HepG2 (cell line): ENCODE data around the gene VAV2. TPM values are rescaled to one million over a fixed set of nuclear protein-coding genes. Genes with fewer than 3 reads are reported as not detected.

ENCODE experiments used
- CBX5 ChIP-seq: sonication (generic); formaldehyde crosslinking; IDR thresholded peaks from 2 replicates; pipeline ENCODE4 v1.4.0; 2020; ENCODE audit warnings: missing genetic modification reagents, borderline replicate concordance
- DNMT3B ChIP-seq: conservative IDR thresholded peaks from 2 replicates; pipeline ENCODE4 v1.6.1; 2016; ENCODE audit warnings: missing biosample characterization, control low read depth
- FOXC1 ChIP-seq: sonication (generic); formaldehyde crosslinking; IDR thresholded peaks from 2 replicates; pipeline ENCODE4 v1.8.0; 2022; ENCODE audit warnings: mild to moderate bottlenecking, missing genetic modification reagents, borderline replicate concordance
- FOXM1 ChIP-seq: sonication (generic); formaldehyde crosslinking; IDR thresholded peaks from 2 replicates; pipeline ENCODE4 v1.5.0; 2020; ENCODE audit warnings: missing genetic modification reagents
- GLI4 ChIP-seq: sonication (generic); formaldehyde crosslinking; IDR thresholded peaks from 2 replicates; pipeline ENCODE4 v1.5.1; 2020; ENCODE audit warnings: missing genetic modification reagents, mild to moderate bottlenecking, moderate library complexity, borderline replicate concordance
- IKZF4 ChIP-seq: sonication (generic); formaldehyde crosslinking; IDR thresholded peaks from 2 replicates; pipeline ENCODE4 v1.5.1; 2020; ENCODE audit warnings: borderline replicate concordance, mild to moderate bottlenecking, low read depth, missing genetic modification reagents; ENCODE audit errors: not compliant biosample characterization
- KLF16 ChIP-seq, 2 experiments: sonication (generic) in 1 of 2; formaldehyde crosslinking in 1 of 2; IDR thresholded peaks; 2 replicates each; pipeline versions ENCODE4 v1.6.1 to v1.8.0; 2016 to 2023; ENCODE audit warnings: missing genetic modification reagents in 2 of 2, missing compliant biosample characterization in 1 of 2
- MEF2D ChIP-seq: sonication (generic); formaldehyde crosslinking; IDR thresholded peaks from 2 replicates; pipeline ENCODE4 v1.5.1; 2020; ENCODE audit warnings: mild to moderate bottlenecking, missing genetic modification reagents
- NFKBIZ ChIP-seq: IDR thresholded peaks from 2 replicates; pipeline ENCODE4 v1.6.1; 2018; ENCODE audit warnings: missing genetic modification reagents, missing compliant biosample characterization
- PPARG ChIP-seq: conservative IDR thresholded peaks from 2 replicates; pipeline ENCODE4 v1.6.1; 2016; ENCODE audit warnings: missing biosample characterization, missing genetic modification reagents
- RAD51 ChIP-seq: fragments of 450-650 bp; IDR thresholded peaks from 2 replicates; pipeline ENCODE4 v1.6.1; 2016; ENCODE audit warnings: borderline replicate concordance
- SALL1 ChIP-seq: sonication (generic); formaldehyde crosslinking; IDR thresholded peaks from 2 replicates; pipeline ENCODE4 v1.8.0; 2022; ENCODE audit warnings: mild to moderate bottlenecking, missing genetic modification reagents
- SKI ChIP-seq: fragments of 450-650 bp; IDR thresholded peaks from one replicate; pipeline ENCODE4 v1.6.1; 2018; ENCODE audit warnings: mild to moderate bottlenecking; ENCODE audit not compliant: partially characterized antibody
- SMAD9 ChIP-seq: sonication (generic); formaldehyde crosslinking; IDR thresholded peaks from 2 replicates; pipeline ENCODE4 v1.5.1; 2020; ENCODE audit warnings: mild to moderate bottlenecking, missing genetic modification reagents
- SP1 ChIP-seq, 2 experiments: fragments of 450-650 bp in 1 of 2; sonication (generic) in 1 of 2; formaldehyde crosslinking in 1 of 2; IDR thresholded peaks; 2 replicates each; pipeline versions ENCODE4 v1.4.0 to v1.6.1; 2016 to 2020; ENCODE audit warnings: missing genetic modification reagents in 1 of 2
- TEAD3 ChIP-seq: optimal IDR thresholded peaks from 2 replicates; pipeline ENCODE3; 2016; ENCODE audit warnings: borderline replicate concordance
- ZBTB38 ChIP-seq: sonication (generic); formaldehyde crosslinking; IDR thresholded peaks from 2 replicates; pipeline ENCODE4 v1.5.1; 2020; ENCODE audit warnings: mild to moderate bottlenecking, missing genetic modification reagents
- ZBTB43 ChIP-seq: sonication (generic); formaldehyde crosslinking; conservative IDR thresholded peaks from 2 replicates; pipeline ENCODE4 v1.4.0; 2020; ENCODE audit warnings: missing genetic modification reagents
- ZC3H13 ChIP-seq: sonication (generic); formaldehyde crosslinking; IDR thresholded peaks from 2 replicates; pipeline ENCODE4 v1.8.1; 2023; ENCODE audit warnings: mild to moderate bottlenecking, missing genetic modification reagents, moderate library complexity
- ZFP82 ChIP-seq: sonication (generic); formaldehyde crosslinking; IDR thresholded peaks from 2 replicates; pipeline ENCODE4 v1.5.1; 2020; ENCODE audit warnings: mild to moderate bottlenecking, missing genetic modification reagents, borderline replicate concordance
- ZNF251 ChIP-seq: sonication (generic); formaldehyde crosslinking; IDR thresholded peaks from 2 replicates; pipeline ENCODE4 v1.9.0; 2021; ENCODE audit warnings: mild to moderate bottlenecking, missing genetic modification reagents
- ZNF501 ChIP-seq: sonication (generic); formaldehyde crosslinking; IDR thresholded peaks from 2 replicates; pipeline ENCODE4 v1.5.1; 2020; ENCODE audit warnings: mild to moderate bottlenecking, moderate library complexity, missing genetic modification reagents
- ZSCAN20 ChIP-seq: sonication (generic); formaldehyde crosslinking; IDR thresholded peaks from 2 replicates; pipeline ENCODE4 v1.4.0; 2020; ENCODE audit warnings: missing genetic modification reagents, mild to moderate bottlenecking, borderline replicate concordance
- polyA plus RNA-seq, 8 experiments: library from polyadenylated mRNA; depleted of rRNA in 3 of 8; stranded (reverse) in 7 of 8; unstranded in 1 of 8; fragments of >200 nt; fragmentation: Illumina TruSeq in 4 of 8; extraction: Trizol in 4 of 8; gene quantifications; 2 replicates each; pipeline versions ENCODE4 v1.2.1 to v1.2.3, GENCODE V29; 2011 to 2016; ENCODE audit warnings: low read depth in 4 of 8, missing spikeins in 1 of 8, mixed read lengths in 1 of 8; ENCODE audit not compliant: insufficient read depth in 1 of 8
- total RNA-seq, 5 experiments: library from RNA; depleted of rRNA; stranded (reverse); fragments of >200 nt; fragmentation: Illumina TruSeq; extraction: Trizol; gene quantifications; 2 replicates each; pipeline ENCODE4 v1.2.3, GENCODE V29; 2016; ENCODE audit warnings: low read depth in 1 of 5
- TF ChIP-seq, protein P1 (sequence below): sonication (generic); formaldehyde crosslinking; IDR thresholded peaks from 2 replicates; pipeline ENCODE4 v1.5.0; 2020; ENCODE audit warnings: mild to moderate bottlenecking, missing genetic modification reagents, moderate library complexity
- TF ChIP-seq, protein P2 (sequence below): sonication (generic); formaldehyde crosslinking; IDR thresholded peaks from 2 replicates; pipeline ENCODE4 v1.5.1; 2020; ENCODE audit warnings: mild to moderate bottlenecking, missing genetic modification reagents, borderline replicate concordance

The VAV2 gene
- total and polyA plus RNA-seq, 2 of the 13 experiments (the other 11 are each of a cell fraction or from before 2014, with no cell fraction given) = 22.5 to 22.9 TPM

GRCh38 chr9:133971121-133971951 is 20.8 kb downstream of the VAV2 start (continued):
- TF ChIP-seq, protein P1, sequence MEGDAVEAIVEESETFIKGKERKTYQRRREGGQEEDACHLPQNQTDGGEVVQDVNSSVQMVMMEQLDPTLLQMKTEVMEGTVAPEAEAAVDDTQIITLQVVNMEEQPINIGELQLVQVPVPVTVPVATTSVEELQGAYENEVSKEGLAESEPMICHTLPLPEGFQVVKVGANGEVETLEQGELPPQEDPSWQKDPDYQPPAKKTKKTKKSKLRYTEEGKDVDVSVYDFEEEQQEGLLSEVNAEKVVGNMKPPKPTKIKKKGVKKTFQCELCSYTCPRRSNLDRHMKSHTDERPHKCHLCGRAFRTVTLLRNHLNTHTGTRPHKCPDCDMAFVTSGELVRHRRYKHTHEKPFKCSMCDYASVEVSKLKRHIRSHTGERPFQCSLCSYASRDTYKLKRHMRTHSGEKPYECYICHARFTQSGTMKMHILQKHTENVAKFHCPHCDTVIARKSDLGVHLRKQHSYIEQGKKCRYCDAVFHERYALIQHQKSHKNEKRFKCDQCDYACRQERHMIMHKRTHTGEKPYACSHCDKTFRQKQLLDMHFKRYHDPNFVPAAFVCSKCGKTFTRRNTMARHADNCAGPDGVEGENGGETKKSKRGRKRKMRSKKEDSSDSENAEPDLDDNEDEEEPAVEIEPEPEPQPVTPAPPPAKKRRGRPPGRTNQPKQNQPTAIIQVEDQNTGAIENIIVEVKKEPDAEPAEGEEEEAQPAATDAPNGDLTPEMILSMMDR (CRISPR knock-in tag) = 0 out of 2 replicates have a peak, but pooled peaks have one; percentile 2
- TF ChIP-seq, protein P2, sequence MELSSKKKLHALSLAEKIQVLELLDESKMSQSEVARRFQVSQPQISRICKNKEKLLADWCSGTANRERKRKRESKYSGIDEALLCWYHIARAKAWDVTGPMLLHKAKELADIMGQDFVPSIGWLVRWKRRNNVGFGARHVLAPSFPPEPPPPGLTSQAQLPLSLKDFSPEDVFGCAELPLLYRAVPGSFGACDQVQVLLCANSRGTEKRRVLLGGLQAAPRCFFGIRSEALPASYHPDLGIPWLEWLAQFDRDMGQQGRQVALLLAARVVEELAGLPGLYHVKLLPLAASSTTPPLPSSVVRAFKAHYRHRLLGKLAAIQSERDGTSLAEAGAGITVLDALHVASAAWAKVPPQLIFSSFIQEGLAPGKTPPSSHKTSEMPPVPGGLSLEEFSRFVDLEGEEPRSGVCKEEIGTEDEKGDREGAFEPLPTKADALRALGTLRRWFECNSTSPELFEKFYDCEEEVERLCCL (CRISPR knock-in tag) = no peak
- TF ChIP-seq ZFP82 (CRISPR knock-in tag) = no peak
- no peak for TF ChIP-seq NFKBIZ (CRISPR knock-in tag)
- no peak for TF ChIP-seq KLF16 (CRISPR knock-in tag; IDR thresholded peaks at IDR 0.05)
- TF ChIP-seq ZC3H13 (CRISPR knock-in tag) = no peak
- peak; percentile 55; the same call in 1 of the 2 replicates for TF ChIP-seq ZBTB38 (CRISPR knock-in tag)
- TF ChIP-seq CBX5 = no peak
- no peak for TF ChIP-seq GLI4 (CRISPR knock-in tag)
- no peak for TF ChIP-seq SMAD9 (CRISPR knock-in tag)
- no peak for TF ChIP-seq ZNF251 (CRISPR knock-in tag)
- no peak for TF ChIP-seq FOXC1 (CRISPR knock-in tag)
- no peak for TF ChIP-seq RAD51
- TF ChIP-seq DNMT3B (CRISPR knock-in tag) = no peak
- TF ChIP-seq SALL1 (CRISPR knock-in tag) = peak; percentile 60; the same call in 1 of the 2 replicates
- no peak for TF ChIP-seq FOXM1 (CRISPR knock-in tag)
- TF ChIP-seq SP1 (IDR thresholded peaks at IDR 0.05) = no peak
- TF ChIP-seq SP1 (CRISPR knock-in tag; IDR thresholded peaks at IDR 0.05) = no peak
- TF ChIP-seq TEAD3 (CRISPR knock-in tag) = peak; percentile 18
- no peak for TF ChIP-seq MEF2D (CRISPR knock-in tag)
- no peak for TF ChIP-seq ZSCAN20 (CRISPR knock-in tag)
- TF ChIP-seq IKZF4 = peak; percentile 48
- TF ChIP-seq ZBTB43 (CRISPR knock-in tag) = no peak
- TF ChIP-seq SKI = peak; percentile 20
- peak; percentile 29; the same call in 1 of the 2 replicates for TF ChIP-seq ZNF501 (CRISPR knock-in tag)
- TF ChIP-seq PPARG (CRISPR knock-in tag) = no peak
